ENCODE data around the gene KCND2. TPM values are rescaled to one million over a fixed set of nuclear protein-coding genes. Genes with fewer than 3 reads are reported as not detected.
A peak's percentile ranks its signal among the peaks of the same experiment; 100 is the strongest.

KCND2 gene
- total RNA-seq, 1 donor from 2014 or later = 3.7 TPM

DNA sequence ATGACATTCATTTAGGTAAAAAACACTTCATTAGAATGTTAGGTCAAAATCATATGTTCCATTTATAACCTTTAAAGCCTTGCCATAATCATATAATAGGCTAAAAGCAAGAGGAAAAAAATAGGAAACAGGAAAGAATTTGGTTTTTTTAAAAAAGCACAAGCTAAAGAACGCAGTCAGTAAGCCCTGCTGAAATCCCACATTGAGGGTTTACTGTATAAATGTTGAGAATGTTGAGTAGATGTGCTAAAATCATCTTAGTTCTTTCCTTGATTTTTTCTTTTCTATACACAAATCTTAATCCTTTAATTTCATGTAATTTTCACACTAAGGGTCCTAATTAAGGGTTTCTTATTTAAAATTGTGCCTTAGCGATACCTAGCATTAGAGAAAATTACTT, 452.0 kb downstream of the KCND2 start:
- DNase-seq (ENCODE audit: low spot score in 2 of 2, unreplicated experiment in 2 of 2) = no peak
- Mint-ChIP-seq H3K27me3 (ENCODE audit: low read depth) (peaks cover 2% of the 10 kb centered on the region), H3K27ac (no peak overlapping the region), H3K4me3 (no peak overlapping the region), H3K36me3 (no peaks in the 10 kb centered on the region), H3K4me1 (peaks cover 13% of the 10 kb centered on the region), H3K9me3 (no peaks in the 10 kb centered on the region)
- TF ChIP-seq, protein P1, sequence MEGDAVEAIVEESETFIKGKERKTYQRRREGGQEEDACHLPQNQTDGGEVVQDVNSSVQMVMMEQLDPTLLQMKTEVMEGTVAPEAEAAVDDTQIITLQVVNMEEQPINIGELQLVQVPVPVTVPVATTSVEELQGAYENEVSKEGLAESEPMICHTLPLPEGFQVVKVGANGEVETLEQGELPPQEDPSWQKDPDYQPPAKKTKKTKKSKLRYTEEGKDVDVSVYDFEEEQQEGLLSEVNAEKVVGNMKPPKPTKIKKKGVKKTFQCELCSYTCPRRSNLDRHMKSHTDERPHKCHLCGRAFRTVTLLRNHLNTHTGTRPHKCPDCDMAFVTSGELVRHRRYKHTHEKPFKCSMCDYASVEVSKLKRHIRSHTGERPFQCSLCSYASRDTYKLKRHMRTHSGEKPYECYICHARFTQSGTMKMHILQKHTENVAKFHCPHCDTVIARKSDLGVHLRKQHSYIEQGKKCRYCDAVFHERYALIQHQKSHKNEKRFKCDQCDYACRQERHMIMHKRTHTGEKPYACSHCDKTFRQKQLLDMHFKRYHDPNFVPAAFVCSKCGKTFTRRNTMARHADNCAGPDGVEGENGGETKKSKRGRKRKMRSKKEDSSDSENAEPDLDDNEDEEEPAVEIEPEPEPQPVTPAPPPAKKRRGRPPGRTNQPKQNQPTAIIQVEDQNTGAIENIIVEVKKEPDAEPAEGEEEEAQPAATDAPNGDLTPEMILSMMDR (IDR thresholded peaks at IDR 0.05; ENCODE audit: unreplicated experiment) = no peak

DNA sequence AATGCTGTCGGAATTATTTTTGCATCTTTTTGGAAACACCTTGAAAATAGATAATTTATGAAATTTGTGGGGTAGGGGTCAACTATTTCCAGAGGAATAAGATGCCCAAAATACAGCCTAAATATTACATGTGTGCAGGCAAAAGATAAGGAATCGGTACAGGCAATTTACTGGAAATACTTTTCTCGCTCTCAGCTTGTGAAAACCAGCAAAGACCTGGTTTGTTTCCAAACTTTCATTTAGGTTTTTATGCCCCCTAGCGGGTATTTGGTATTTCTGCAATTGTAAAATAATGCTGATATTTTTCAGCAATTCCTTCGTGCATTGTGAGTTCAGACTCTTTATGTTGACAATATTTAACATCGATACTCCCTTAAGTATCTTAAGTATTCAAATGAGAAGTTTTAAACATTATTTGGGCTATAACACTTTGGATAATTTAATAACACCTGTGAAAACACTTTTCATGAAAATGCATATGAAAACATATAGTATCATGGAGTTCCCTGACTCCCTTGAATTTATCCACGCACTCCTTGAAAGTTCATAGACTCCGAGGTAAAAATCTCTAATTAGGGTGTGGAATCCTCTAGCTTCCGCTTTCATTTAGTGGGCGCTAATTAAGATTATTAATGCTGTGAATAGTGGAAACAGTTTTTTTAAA, 452.5 kb downstream of the KCND2 start:
- TF ChIP-seq, protein P1 (IDR thresholded peaks at IDR 0.05; ENCODE audit: unreplicated experiment) = peak; percentile 90
- Mint-ChIP-seq H3K4me1 (peaks cover 13% of the 10 kb centered on the region), H3K9me3 (no peaks in the 10 kb centered on the region), H3K27ac (no peak overlapping the region), H3K27me3 (ENCODE audit: low read depth) (peaks cover 2% of the 10 kb centered on the region), H3K4me3 (no peak overlapping the region), H3K36me3 (no peaks in the 10 kb centered on the region)
- no peak for DNase-seq (ENCODE audit: low spot score in 2 of 2, unreplicated experiment in 2 of 2)

DNA sequence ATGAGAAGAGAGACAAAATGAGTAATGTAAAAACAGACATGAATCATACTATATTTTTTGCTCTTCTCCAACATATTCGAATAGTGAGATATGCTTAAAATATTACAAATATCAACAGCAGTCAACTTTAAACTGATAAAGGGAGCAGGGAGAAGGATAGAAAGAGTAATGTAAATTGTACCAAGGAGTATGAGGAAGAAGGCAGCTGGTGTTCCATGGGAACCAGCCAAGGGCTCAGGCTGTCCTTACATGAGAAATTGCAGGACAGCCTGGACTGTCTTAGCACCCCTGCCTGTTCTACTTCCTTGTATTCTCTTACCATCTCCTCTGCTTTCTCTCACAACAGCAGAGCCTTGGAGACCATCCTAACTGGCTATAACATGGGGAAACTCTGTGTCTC, 456.3 kb downstream of the KCND2 start:
- no peak overlapping the region for H3K27ac Mint-ChIP-seq
- H3K36me3 Mint-ChIP-seq = no peaks in the 10 kb centered on the region
- no peak overlapping the region for H3K4me3 Mint-ChIP-seq
- peaks cover 7% of the 10 kb centered on the region for H3K9me3 Mint-ChIP-seq
- TF ChIP-seq, protein P1 (IDR thresholded peaks at IDR 0.05; ENCODE audit: unreplicated experiment) = no peak
- H3K4me1 Mint-ChIP-seq = peaks cover 12% of the 10 kb centered on the region
- no peak for DNase-seq (ENCODE audit: low spot score in 2 of 2, unreplicated experiment in 2 of 2)
- H3K27me3 Mint-ChIP-seq (ENCODE audit: low read depth) = peaks cover 2% of the 10 kb centered on the region

DNA sequence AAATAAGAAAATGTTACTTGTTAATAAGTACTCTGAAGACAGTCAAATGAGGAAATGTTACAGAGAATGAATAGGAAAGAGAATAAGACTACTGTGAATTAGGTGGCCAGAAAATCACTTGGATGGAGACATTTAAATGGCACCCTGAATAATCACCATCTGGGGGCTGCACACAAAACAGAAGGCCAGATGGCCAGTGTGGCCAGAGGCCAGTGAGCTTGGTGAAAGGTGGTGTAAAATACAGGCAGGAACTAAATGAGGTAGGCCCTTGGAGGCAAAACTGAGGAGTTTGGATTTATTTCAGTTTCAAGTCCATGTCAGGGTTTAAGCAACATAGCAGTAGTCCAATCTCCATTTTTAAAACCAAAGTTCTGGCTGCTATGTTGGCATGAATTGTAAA, 458.3 kb downstream of the KCND2 start:
- H3K4me1 Mint-ChIP-seq = peaks cover 17% of the 10 kb centered on the region
- H3K27me3 Mint-ChIP-seq (ENCODE audit: low read depth) = peaks cover 2% of the 10 kb centered on the region
- no peak overlapping the region for H3K4me3 Mint-ChIP-seq
- H3K27ac Mint-ChIP-seq = no peak overlapping the region
- peaks cover 7% of the 10 kb centered on the region for H3K9me3 Mint-ChIP-seq
- no peaks in the 10 kb centered on the region for H3K36me3 Mint-ChIP-seq
- TF ChIP-seq, protein P1 (IDR thresholded peaks at IDR 0.05; ENCODE audit: unreplicated experiment) = no peak
- no peak for DNase-seq (ENCODE audit: low spot score in 2 of 2, unreplicated experiment in 2 of 2)

DNA sequence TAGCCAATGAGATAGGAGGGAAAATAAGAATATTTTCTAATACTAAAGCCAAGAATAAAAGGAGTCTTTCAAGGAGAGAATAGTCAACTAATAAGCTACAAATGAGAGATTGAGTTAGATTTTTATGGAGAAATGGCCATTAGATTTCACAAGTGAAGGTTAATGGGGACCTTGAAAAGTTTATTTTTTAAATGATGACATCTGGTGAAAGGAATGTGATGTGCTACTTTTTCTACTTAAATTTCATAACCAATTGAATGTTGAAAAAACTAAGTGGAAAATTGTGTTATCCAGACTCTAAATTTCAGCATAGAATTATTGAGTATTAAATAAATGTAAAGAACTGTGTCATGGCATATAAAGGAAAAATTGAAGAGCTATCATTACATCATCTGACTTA, 459.3 kb downstream of the KCND2 start:
- no peak for DNase-seq (ENCODE audit: low spot score in 2 of 2, unreplicated experiment in 2 of 2)
- H3K4me3 Mint-ChIP-seq = no peak overlapping the region
- H3K27ac Mint-ChIP-seq = no peak overlapping the region
- H3K9me3 Mint-ChIP-seq = peaks cover 7% of the 10 kb centered on the region
- TF ChIP-seq, protein P1 (IDR thresholded peaks at IDR 0.05; ENCODE audit: unreplicated experiment) = no peak
- peaks cover 17% of the 10 kb centered on the region for H3K4me1 Mint-ChIP-seq
- no peaks in the 10 kb centered on the region for H3K36me3 Mint-ChIP-seq
- peaks cover 2% of the 10 kb centered on the region for H3K27me3 Mint-ChIP-seq (ENCODE audit: low read depth)
